Fibroblast of upper back skin (primary cell): ENCODE data around the gene TIGD6.
"Not testable (repeated sequence)": the region's sequence is repeated elsewhere in the genome, so short reads cannot be mapped to it uniquely, and the experiment has no call there.

ENCODE experiments used
- DNase-seq: peaks from one replicate; pipeline ENCODE4 v3.0.0-alpha.2; 2013

Gene TIGD6

DNA sequence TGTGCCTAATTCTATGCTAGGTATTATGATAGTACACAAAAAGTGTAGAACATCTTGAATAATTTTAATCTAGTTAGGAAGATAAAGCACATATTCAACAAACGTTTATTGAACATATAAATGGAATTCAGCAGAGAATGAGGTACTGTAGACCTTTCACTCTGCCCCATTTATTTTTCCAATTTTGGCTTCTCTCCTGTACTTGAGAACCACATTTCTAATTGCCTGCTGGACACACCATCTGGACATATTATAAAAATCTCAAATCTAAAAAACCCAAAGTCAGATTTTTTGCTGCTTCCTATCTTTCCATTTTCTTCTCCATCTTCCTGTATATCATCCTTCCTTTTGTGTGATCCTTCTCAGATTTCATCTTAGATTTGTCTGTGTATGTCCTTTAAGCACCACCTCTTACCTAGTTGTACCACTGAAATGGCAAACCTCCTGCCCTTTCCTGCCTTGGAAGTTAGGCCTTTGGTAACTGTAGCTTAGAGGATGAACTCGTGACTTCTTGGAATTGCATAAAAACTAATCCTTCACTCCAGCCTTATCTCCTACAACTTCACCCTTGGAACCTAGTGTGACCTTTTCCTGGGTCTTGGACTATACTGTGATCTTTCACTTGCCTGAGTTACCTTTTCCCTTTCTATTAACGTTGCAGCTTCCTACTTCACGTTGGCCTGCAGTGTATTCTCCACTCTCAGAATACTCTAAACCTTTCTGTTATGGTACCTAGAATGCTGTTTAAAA lies 31.1 kb downstream of the TIGD6 start:
- no peak for DNase-seq

DNA sequence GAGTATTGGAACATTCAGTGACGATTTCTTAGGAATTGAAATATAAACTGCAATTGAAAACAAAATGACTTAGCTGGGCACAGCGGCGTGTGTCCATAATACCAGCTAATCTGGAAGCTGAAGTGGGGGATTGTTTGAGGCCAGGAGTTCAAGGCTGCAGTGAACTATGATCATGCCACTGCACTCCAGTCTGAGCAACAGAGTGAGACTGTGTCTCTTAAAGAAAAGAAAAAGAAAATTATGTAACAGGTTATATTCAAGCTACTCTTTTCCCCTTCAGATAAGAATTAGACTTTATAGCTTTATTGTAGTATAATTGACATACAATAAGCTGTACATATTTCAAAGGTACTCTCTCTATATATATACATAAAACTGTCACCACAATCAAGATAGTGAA lies 33.5 kb downstream of the TIGD6 start:
- no peak for DNase-seq

DNA sequence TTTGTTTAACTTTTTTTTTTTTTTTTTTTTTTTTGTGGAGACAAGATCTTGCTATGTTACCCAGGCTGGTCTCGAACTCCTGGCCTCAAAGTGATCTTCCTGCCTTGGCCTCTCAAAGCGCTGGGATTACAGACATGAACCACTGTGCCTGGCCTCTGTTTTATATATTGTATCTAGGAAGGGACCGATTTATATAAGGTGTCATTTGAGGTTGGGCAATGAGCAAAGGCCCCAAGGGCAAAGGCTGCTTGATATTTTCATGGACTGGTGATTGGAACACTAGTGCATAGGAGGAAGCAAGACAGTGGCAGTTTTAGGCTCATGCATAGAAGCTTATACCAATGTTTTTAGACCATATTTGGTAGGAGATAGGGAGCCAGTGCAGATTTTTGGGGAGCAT lies 36.7 kb downstream of the TIGD6 start:
- DNase-seq: no peak

DNA sequence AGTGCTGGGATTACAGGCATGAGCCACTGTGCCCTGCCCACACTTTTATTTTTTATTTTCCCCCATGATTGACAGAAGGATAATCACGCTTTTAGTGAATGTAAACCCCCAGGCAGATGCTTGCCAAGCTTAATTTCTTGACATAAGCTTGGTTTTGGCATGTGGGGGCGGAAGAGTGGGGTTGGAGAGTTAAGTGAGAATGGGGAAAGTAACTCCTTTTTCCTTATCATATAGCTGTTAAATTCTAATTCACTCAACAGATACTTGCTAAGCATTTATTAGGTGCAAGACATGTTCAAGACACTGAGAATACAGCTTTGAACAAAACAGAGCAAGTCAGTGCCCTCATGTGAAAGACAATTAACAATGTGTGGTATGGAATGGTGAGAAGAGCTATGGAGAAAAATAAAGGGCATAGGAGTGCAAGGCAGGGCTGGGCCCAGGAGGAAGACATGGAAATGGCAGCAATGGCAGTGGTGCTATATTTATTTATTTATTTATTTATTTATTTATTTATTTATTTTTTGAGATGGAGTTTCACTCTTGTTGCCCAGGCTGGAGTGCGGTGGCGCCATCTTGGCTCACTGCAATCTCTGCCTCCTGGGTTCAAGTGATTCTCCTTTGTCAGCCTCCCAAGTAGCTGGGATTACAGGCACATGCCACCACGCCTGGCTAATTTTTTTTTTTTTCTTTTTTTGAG lies 37.7 kb downstream of the TIGD6 start:
- DNase-seq: no peak

DNA sequence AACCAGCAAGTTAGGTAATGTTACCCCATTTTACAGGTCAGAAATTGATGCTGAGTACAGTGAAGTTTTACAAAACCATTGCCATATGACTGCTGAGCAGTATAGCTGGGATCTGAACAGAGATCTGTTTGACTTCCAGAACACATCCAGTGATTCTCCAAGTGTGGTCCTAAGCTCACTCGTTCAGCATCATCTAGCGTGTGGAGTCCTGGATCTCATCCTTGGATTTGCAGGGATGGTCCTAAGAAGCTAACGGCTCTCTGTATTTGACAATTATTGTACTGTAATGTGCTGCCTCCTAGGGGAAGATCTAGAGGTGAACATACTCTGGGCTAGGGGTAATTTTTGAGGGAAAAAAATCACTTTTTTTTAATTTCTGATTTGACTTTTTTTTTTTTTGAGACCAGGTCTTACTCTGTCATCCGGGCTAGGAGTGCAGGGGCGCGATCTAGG lies 38.5 kb downstream of the TIGD6 start:
- peak; percentile 62 for DNase-seq

DNA sequence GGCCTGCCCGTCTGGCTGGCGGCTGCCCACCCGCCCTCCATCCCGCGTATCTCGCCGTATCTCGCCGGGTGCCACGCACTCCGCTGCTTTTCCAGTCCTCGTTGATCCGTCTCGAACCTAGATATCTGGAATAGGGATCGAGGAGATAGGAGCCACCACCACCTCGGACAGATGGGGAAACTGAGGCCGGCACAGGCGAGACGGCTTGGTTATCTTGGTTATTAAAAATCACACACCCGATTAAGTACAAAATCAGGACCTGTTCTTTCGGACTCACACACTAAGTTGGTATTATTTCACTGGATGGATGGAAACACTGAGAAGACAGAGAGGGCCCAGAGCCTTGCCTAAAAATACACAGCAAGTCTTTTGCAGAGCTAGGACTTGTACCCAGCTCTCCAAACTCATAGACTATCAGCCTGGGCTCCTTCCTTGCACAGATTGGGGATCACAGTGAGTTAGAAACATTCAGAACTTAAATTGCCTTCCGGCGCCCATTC lies 39.2 kb downstream of the TIGD6 start:
- no peak for DNase-seq

DNA sequence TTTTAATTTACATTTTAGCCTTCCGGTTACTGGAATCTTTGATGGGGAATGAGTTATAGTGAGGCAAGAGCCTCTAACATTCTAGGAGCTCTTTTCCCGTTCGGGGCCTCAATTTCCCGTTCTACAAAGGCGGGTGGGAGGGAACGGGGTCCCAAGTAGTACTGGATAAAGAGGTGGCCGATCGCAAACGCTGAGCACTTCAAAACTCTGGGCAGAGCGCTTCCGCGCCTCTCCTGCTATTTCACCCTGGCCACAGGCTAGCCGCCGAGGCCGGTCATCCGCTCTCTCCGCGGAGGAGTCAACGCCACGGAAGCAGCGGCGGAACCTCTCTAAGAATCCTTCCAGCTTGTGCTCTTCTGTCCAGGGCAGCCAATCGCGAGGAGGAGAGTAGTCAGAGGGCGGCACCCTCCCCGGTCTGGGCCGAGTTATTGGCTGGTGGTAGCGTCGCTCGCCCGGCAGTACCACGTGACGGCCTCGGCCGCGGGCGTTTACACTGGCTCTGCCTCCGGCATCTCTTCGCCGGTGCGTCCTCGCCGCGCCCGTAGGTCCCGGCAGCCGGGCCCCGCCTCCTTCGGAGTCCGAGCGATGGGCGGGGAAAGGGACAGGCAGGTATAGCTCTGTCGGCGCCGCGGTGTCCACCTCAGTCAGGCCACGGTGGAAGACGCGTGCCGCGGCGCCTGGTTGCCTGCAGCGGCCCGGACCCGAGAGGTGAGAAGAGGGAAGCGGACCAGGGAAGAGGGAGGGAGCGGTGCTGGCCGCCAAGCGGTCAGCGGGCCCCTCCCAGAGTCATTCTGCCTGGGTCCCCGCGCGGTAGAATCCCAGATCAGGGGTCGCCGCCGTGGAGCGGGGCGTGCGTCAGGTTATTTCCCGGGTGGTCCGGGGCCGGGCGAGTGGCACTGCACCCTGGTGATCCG lies 39.9 kb downstream of the TIGD6 start, which contains the start of gene SLC26A2:
TSS of gene SLC26A2 (plus strand) at position 487 of the 914 bp plus-strand sequence. CDS start 16,895 bp downstream, outside the sequence.
- DNase-seq: peak; percentile 98

DNA sequence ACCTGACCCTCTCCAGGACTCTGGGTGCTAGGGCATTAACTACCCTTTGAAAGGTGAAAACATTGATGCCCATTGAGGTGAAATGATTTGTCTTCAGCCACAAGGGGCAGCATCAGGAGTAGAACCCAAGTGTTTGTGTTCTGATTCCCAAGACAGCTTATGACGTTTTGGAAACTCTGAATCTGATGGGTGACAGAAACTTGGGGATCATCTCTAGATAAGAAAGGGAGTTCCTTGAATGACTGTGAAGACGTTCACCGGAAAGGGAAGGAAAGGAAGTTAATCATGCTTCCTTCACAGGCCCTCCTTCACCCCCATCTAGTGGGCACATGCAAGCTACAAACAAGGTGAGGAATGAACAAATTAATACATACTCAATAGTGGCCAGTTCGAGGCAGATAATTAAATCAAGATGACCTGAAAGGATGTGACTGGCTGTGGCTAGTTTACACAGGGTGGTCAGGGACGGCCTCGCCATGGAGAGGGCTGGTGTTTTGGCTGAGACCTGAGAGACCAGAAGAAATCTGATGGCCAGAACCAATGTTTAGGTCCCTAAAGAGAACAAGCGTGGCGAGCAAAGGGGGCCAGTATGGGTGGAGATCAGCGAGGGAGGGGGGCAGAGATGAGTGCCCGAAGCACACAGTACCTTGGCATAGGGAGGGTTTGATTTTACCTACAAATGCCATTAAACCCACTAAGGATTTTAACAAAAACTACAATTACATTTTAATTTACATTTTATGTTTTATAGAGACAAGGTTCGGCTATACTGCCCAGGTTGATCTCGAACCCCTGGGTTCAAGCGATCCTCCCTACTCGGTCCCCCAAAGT lies 40.8 kb downstream of the TIGD6 start:
- DNase-seq: peak; percentile 59

DNA sequence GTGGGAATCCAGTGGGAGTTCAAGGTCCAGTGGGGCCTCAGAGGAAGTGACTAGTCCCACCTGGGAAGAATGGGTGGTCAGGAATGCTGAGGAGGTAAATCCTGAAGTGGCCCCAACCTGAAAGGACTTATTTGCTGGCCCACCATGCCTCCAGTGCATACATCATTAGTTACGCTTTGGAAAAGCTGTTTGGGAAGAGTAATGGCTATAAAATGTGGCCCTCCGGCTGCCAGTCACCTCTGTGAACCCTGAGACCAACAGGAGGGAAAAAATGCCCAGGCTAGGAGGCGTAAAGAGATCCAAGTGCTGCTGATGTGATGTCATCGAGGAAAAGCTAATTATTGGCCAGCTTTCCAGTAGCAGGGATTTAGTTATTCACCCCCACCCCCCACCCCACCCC lies 42.6 kb downstream of the TIGD6 start:
- no peak for DNase-seq

DNA sequence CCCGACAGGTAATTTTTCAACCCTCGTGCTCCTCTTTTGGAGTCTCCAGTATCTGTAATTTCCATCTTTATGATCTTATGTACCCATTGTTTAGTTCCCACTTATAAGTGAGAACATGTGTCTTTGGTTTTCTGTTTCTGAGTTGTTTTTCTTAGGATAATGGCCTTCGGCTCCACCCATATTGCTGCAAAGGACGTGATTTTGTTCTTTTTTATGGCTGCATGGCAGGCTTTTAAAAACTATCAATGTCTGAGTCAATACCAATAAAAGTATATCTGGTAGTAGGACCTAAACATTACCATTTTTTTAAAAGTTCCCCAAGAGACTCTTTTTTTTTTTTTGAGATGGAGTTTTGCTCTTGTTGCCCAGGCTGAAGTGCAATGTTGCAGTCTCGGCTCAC lies 43.8 kb downstream of the TIGD6 start:
- no peak for DNase-seq

DNA sequence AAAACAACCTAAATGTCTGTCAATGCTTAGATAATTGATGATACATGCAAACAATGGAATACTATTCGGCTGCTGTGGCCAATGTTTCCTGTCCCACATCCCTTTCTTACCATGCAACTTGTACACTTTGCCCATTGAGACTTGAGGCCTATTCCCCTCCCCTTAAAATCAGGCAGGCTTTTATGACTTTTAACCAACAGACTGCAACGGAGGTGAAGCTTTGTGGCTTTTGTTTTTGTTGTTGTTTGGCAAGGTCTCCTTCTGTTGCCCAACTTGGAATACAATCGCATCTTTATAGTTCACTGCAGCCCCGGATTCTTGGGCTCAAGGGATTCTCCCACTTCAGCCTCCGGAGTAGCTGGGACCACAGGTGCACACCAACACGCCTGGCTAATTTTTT lies 45.7 kb downstream of the TIGD6 start:
- no peak for DNase-seq

DNA sequence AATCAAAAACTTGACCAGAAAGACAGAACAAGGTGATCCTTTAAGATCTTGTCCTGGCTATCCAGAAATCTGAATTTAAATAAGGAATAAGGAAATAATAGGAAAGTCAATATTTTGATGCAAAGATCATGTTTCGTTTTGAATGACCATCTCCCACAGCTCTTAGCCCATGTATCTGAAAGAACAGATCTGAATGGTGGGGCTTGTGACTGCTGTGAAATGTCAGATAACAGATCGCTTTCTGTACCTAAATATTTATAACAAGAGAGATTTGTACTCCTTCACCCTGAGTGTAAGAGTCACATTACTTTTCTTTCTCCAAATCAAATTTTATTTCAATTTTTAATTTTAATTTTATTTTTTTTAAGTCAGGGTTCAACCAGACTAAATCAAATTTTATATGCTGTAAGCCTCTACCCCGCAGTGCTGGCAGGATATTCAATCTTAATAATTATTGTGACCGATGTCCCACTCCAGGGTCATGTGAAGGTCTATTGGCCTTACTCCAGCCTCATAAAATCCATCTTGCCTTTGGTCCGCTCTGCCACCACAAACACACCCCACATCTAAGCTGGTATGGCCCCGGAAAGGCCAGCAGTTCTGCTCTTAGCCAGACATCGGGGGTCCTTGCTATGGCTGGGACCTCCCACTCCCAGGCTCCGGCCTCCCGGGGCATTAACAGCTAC lies 46.9 kb downstream of the TIGD6 start:
- no peak for DNase-seq

DNA sequence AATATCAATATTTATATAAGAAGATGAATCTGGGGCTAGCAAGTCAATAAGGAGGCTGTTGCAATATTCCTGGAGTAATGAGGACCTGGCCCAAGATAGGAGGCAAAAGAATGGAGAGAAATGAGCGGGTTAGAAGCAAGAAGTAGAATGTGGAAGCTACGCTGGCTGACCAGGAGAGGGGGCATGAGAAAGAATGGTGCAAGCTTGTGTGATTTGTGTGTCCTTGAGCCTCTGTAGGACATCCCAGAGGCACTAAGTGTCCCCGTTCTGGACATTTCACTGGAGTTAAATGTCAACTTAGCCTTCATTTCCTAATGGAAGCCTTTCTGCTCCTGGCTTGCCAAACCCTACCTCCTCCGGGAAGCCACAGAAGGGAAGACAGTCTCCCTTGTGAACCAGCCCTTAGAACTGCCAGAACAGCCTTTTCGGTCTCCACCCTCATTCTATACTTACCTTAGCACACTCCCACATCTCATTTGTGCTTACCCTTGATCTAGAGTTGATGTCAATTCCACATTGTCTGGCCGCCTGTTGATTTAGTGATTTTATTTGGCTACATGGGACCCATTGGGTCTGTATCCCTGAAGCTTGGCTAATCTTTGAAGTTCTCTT lies 49.2 kb downstream of the TIGD6 start:
- no peak for DNase-seq

DNA sequence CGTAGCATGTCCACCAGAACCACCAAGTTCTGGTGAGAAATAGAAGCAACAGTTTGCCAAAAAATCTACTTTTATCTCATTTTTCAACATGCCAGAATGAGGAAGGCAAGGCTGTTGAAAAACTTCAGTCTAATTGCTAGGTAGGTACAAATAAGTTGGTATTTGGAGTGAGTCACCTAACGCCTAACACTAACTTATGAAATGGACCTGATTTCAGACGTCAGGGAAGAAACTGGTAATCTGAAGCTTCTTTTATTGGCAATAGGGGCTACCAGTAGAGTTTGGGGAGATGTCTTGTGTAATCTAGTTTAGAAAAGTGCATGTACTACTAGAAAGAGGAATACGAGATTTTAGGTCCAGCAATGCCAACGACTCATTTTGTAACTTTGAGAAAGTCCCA lies 51.5 kb downstream of the TIGD6 start:
- no peak for DNase-seq

DNA sequence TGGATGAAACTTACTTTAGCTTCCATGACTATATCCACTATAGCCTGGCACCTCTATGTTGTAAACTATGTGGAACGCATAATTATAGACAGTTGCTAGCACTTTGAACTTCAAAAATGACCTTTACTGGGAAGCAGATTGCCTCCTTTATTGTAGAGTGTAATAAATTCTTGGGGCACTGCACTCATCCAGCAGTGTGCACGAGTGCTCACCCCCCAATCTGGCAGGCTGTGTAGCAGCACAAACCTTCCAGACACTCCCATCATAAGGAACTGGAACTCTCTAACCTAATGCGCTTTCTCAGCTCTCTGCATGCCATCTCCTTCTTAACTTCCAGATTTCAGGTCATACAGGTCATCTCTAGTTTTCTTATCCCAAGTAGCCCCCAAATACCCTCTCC lies 54.3 kb downstream of the TIGD6 start:
- DNase-seq: no peak

DNA sequence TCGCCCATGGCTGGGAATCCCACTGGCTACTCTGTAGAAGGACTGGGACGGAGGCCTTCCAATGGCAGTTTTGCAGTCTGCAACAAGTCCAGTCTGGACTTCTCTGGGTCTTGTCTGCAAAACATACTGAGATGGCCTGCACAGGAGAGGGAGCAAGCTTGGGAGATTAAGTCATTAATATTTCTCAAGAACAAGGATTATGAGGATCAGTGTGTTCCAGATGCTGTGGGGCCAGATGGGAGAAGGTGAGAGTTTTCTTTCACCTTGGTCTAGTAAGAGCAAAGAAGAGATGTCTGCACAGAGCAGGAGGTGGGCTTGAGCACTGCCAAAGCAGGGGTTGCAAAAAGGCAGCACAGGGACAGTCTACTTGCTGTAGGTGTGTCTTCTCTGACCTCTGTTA lies 55.8 kb downstream of the TIGD6 start, which contains the start of gene PDE6A:
TSS of gene PDE6A (minus strand) at position 128 of the 400 bp plus-strand sequence. CDS start at position 8, 120 bp downstream.
- no peak for DNase-seq

DNA sequence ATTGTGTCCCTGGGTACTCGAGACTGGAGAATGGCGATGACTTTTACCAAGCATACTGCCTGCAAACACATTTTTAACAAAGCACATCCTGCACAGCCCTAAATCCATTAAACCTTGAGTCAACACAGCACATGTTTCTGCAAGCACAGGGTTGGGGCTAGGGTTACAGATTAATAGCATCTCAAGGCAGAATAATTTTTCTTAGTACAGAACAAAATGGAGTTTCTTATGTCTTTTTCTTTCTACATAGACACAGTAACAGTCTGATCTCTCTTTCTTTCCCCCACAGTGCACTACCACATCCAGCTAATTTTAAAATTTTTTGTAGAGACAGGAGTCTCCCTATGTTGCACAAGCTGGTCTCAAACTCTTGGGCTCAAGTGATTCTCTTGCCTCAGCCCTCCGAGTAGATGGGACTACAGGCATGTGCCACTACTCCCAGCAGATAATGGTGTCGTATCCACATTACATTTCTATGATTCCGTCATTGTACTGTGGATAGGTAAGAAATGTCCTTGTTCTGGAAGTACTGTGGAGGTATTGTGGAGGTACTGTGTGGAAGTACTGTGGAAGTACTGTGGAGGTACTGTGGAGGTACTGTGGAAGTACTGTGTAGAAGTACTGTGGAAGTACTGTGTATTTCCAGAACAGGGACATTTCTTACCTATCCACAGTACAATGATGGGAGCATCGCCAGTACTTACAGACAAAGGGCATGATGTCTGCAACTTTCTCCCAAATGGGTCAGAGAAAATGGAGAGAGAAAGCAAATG lies 57.1 kb downstream of the TIGD6 start:
- DNase-seq: not testable (repeated sequence)
